D721Med (cell line): ENCODE data around the gene KIZ.

ENCODE experiments used
- DNase-seq: peaks from one replicate; pipeline ENCODE4 v3.0.0; 2011; ENCODE audit warnings: low spot score; ENCODE audit not compliant: insufficient read length
- FAIRE-seq: peaks from 2 replicates; lab custom pipeline; 2011; peaks lifted over from hg19 to GRCh38; lab: Jason Lieb, UNC
- CTCF ChIP-seq: IDR thresholded peaks from 2 replicates; pipeline ENCODE4 v1.5.1; 2012; ENCODE audit warnings: mild to moderate bottlenecking, control low read depth; ENCODE audit not compliant: insufficient read depth; ENCODE audit errors: missing control alignments

The KIZ gene

GRCh38 chr20:21224217-21224616 lies 98.3 kb downstream of the KIZ start:
- DNase-seq (no peak), FAIRE-seq (no peak)
- no peak for TF ChIP-seq CTCF

- TF ChIP-seq CTCF: no peak
- FAIRE-seq: no peak
- no peak for DNase-seq
These were observed 99.5 kb downstream of the KIZ start for GRCh38 chr20:21225215-21225947.

GRCh38 chr20:21228511-21228910 lies 102.6 kb downstream of the KIZ start:
- TF ChIP-seq CTCF: no peak
- no peak for FAIRE-seq
- DNase-seq: no peak

- FAIRE-seq: no peak
- no peak for TF ChIP-seq CTCF
- DNase-seq: no peak
These were observed 103.3 kb downstream of the KIZ start for GRCh38 chr20:21229163-21229562.

GRCh38 chr20:21230220-21230619 lies 104.3 kb downstream of the KIZ start:
- TF ChIP-seq CTCF: no peak
- FAIRE-seq: no peak
- DNase-seq: no peak

GRCh38 chr20:21230686-21231085 lies 104.8 kb downstream of the KIZ start:
- FAIRE-seq (no peak), DNase-seq (no peak)
- TF ChIP-seq CTCF: no peak

- TF ChIP-seq CTCF: no peak
- DNase-seq (no peak), FAIRE-seq (no peak)
These were observed 106.8 kb downstream of the KIZ start for GRCh38 chr20:21232546-21233280.
